ENCODE data around the gene CCDC3. TPM values are rescaled to one million over a fixed set of nuclear protein-coding genes. Genes with fewer than 3 reads are reported as not detected.

CCDC3 gene
- total RNA-seq, 2 donors from 2014 or later: 1.4 to 2.1 TPM

DNA sequence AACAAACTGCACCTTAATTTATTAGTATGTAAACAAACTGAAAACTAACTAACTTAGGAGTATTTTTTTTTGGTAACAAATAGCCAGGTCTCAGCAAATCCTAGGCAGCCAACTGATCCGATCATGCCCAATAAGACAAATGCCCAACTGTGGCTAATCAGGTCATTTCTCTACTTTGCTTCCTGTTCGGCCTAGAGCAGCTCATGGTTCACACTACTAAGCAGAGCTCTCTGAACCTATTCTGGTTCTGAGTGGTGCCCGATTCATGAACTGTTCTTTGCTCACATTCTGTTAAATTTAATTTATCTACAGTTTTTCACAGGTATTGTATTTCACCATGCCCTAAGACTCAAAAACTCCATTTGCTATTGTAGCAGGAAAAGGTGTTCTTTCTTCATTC is 55.1 kb downstream of the CCDC3 start:
- H3K4me3 ChIP-seq: no peak overlapping the region
- no peak overlapping the region for H3K9ac ChIP-seq (ENCODE audit: low read depth in 2 of 2, low read length in 2 of 2)
- TF ChIP-seq, protein P1, sequence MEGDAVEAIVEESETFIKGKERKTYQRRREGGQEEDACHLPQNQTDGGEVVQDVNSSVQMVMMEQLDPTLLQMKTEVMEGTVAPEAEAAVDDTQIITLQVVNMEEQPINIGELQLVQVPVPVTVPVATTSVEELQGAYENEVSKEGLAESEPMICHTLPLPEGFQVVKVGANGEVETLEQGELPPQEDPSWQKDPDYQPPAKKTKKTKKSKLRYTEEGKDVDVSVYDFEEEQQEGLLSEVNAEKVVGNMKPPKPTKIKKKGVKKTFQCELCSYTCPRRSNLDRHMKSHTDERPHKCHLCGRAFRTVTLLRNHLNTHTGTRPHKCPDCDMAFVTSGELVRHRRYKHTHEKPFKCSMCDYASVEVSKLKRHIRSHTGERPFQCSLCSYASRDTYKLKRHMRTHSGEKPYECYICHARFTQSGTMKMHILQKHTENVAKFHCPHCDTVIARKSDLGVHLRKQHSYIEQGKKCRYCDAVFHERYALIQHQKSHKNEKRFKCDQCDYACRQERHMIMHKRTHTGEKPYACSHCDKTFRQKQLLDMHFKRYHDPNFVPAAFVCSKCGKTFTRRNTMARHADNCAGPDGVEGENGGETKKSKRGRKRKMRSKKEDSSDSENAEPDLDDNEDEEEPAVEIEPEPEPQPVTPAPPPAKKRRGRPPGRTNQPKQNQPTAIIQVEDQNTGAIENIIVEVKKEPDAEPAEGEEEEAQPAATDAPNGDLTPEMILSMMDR (IDR thresholded peaks at IDR 0.05): no peak
- DNase-seq: no peak
- H3K27ac ChIP-seq: no peak overlapping the region
- H3K4me1 ChIP-seq: no peaks in the 10 kb centered on the region
- H3K27me3 ChIP-seq: no peaks in the 10 kb centered on the region
- intact Hi-C loops (cut with DNase I): no loop called here
- no peaks in the 10 kb centered on the region for H3K9me3 ChIP-seq
- H3K36me3 ChIP-seq: no peaks in the 10 kb centered on the region

DNA sequence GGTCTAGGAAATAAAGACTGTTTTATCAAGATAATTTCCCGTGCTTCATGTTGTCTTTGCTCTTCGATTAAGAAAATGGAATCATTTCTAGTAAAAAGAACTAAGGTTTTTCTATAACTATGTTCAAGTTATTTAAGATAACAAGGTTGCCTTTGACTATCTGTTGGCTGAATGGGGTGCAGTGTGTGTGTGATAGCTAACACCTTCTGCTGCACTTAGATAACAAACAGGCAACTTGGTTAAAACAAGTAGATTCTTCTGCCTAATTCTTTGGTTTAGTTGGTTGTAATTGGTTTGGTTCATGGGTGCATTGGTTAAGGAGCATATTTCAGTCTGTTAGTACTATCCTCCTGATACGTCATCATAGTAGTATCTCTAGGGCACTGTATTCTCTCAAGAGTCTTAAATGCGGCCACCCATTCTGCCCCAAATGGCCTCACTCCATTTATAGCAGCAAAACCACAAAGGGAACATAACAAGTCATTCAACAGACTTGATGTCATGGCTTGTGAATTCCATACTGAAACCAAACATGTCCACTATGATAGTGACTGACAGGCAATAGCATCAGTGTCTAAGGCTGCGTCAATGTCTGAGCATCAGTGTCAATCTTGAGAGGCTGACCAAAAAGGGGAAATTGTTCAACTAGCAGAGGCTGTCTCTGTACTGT is 55.7 kb downstream of the CCDC3 start:
- H3K27ac ChIP-seq: no peak overlapping the region
- H3K4me3 ChIP-seq: no peak overlapping the region
- TF ChIP-seq, protein P1 (IDR thresholded peaks at IDR 0.05): no peak
- no peak overlapping the region for H3K9ac ChIP-seq (ENCODE audit: low read depth in 2 of 2, low read length in 2 of 2)
- no peaks in the 10 kb centered on the region for H3K27me3 ChIP-seq
- H3K36me3 ChIP-seq: no peaks in the 10 kb centered on the region
- no peaks in the 10 kb centered on the region for H3K9me3 ChIP-seq
- no peaks in the 10 kb centered on the region for H3K4me1 ChIP-seq
- DNase-seq: no peak
- intact Hi-C loops (cut with DNase I): no loop called here

DNA sequence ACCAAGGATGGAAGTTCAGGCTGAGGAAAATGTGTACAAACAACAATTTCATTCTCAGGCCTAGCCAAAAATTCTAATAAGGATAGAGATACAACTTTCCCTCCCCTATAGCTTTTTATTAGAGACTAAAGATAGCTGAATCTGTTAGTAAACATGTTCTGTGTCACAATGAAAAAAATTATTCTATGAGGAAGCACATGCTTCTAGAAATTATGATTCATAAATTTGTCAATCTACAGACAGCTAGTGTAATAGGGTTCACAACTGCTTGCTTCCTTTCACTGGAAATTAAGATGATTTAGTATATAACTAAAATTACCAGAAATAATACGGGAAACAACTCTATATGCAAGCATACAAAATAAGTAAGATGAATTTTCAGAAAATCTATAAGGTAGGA is 56.6 kb downstream of the CCDC3 start:
- Histone ChIP-seq H3K36me3 (no peaks in the 10 kb centered on the region), H3K9me3 (no peaks in the 10 kb centered on the region), H3K4me1 (no peaks in the 10 kb centered on the region), H3K4me3 (no peak overlapping the region), H3K9ac (ENCODE audit: low read depth in 2 of 2, low read length in 2 of 2) (no peak overlapping the region), H3K27ac (no peak overlapping the region), H3K27me3 (no peaks in the 10 kb centered on the region)
- no peak for DNase-seq
- intact Hi-C loops (cut with DNase I): no loop called here
- TF ChIP-seq, protein P1 (IDR thresholded peaks at IDR 0.05): no peak

DNA sequence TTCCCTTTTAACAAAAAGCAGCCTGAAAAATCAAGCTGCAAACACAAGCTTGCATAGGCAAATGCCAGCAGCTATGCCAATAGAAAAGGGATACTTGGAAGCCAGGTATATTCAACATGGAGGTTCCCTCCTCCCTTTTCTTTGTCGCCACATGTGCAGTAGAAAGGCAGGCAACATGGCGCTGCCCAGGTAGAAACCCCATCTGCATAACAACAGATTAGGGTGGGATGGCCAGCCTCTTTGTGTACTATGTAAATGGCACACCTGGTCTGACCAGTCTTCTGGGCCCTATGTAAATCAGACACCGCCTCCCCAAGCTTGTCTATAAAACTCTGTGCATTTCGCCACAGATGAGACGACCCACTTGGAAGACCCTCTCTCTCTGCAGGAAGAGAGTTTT is 58.1 kb downstream of the CCDC3 start:
- no peaks in the 10 kb centered on the region for H3K4me1 ChIP-seq
- TF ChIP-seq, protein P1 (IDR thresholded peaks at IDR 0.05): no peak
- intact Hi-C loops (cut with DNase I): no loop called here

DNA sequence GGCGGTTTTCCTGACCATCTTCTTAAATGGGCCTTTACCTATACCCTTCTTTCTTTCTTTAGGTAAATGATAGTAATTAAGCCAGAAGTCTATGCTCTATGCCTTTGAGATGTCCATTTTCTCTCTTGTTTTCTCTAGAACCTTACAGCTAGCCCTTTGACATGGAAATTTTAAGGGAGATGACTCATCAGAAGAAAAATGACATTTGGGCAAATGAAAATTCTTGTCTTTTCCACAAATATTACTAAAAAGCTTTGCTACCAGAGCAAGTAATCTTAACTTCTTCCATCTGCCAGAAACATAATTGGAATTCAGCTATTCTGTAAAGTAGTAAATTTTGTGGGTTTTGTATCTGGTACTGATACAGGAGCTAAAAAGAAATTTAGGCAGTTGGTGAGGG is 59.5 kb downstream of the CCDC3 start:
- no peak overlapping the region for H3K9ac ChIP-seq (ENCODE audit: low read depth in 2 of 2, low read length in 2 of 2)
- H3K9me3 ChIP-seq: no peaks in the 10 kb centered on the region
- no peak for DNase-seq
- no peak overlapping the region for H3K27ac ChIP-seq
- H3K36me3 ChIP-seq: no peaks in the 10 kb centered on the region
- H3K4me1 ChIP-seq: no peaks in the 10 kb centered on the region
- intact Hi-C loops (cut with DNase I): no loop called here
- TF ChIP-seq, protein P1 (IDR thresholded peaks at IDR 0.05): no peak
- no peaks in the 10 kb centered on the region for H3K27me3 ChIP-seq
- H3K4me3 ChIP-seq: no peak overlapping the region

More for the DNA sequence above, 58.1 kb downstream of the CCDC3 start:
- Histone ChIP-seq H3K27me3 (no peaks in the 10 kb centered on the region), H3K9me3 (no peaks in the 10 kb centered on the region), H3K9ac (ENCODE audit: low read depth in 2 of 2, low read length in 2 of 2) (no peak overlapping the region), H3K27ac (no peak overlapping the region), H3K36me3 (no peaks in the 10 kb centered on the region), H3K4me3 (no peak overlapping the region)
- DNase-seq: no peak

All from colonic mucosa (tissue), 4 donors.